A549 (cell line): Measurements from ENCODE around the gene KDM4B. TPM values are rescaled to one million over a fixed set of nuclear protein-coding genes. Genes with fewer than 3 reads are reported as not detected.
A peak's percentile ranks its signal among the peaks of the same experiment; 100 is the strongest.

Source experiments
- ATAC-seq, 2 experiments: fragments of 200-7000 bp in 1 of 2; fragments of >200 bp in 1 of 2; cut with Nextera tagmentation in 1 of 2; cut with Tn5 transposase in 1 of 2; 3 replicates each; pipeline versions ENCODE4 v1.8.0 to v1.9.1; 2018 to 2020; ENCODE audit warnings: mild to moderate bottlenecking in 1 of 2, moderate library complexity in 1 of 2
- CTCF ChIA-PET: fragments of 300-600 bp; sonication (Branson Sonifier 250); formaldehyde crosslinking; extraction: SDS; loops from one replicate; lab custom pipeline; 2021; ENCODE audit warnings: antibody characterized with exemption, inconsistent platforms; lab: Yijun Ruan, JAX
- POLR2A ChIA-PET: fragments of 350-600 bp; formaldehyde crosslinking; extraction: SDS; loops from one replicate; lab custom pipeline; 2021; ENCODE audit warnings: antibody characterized with exemption, inconsistent platforms; lab: Yijun Ruan, JAX
- DNase-seq, 2 experiments: peaks; one replicate each; pipeline versions ENCODE4 v3.0.0 to v3.0.0-alpha.2; 2011 to 2016; ENCODE audit warnings: low read depth in 1 of 2, low spot score in 1 of 2
- FAIRE-seq: peaks from 2 replicates; lab custom pipeline; 2011; peaks lifted over from hg19 to GRCh38; lab: Jason Lieb, UNC
- H3K27ac ChIP-seq, 2 experiments: fragments of >200 bp; sonication (Bioruptor Twin); formaldehyde crosslinking; 3 replicates each; pipeline ENCODE4 v1.5.1; 2016 to 2017
- H3K4me1 ChIP-seq: fragments of >200 bp; sonication (Bioruptor Twin); formaldehyde crosslinking; 3 replicates; pipeline ENCODE4 v1.6.1; 2016
- H3K4me2 ChIP-seq: fragments of >200 bp; sonication (Bioruptor Twin); formaldehyde crosslinking; 3 replicates; pipeline ENCODE4 v1.6.1; 2016
- H3K4me3 ChIP-seq: fragments of >200 bp; sonication (Bioruptor Twin); formaldehyde crosslinking; 3 replicates; pipeline ENCODE4 v1.5.1; 2016
- H3K9me3 ChIP-seq: fragments of >200 bp; sonication (Bioruptor Twin); formaldehyde crosslinking; 3 replicates; pipeline ENCODE4 v1.6.1; 2016
- CEBPB ChIP-seq, 2 experiments: fragments of >200 bp in 1 of 2; sonication (Bioruptor Twin) in 1 of 2; formaldehyde crosslinking in 1 of 2; IDR thresholded peaks; 2 replicates each; pipeline ENCODE4 v1.6.1; 2012 to 2016
- EHF ChIP-seq: fragments of 250-450 bp; sonication (Bioruptor Pico); IDR thresholded peaks from 2 replicates; pipeline ENCODE4 v1.5.0; 2020; ENCODE audit warnings: mild to moderate bottlenecking
- EP300 ChIP-seq, 2 experiments: fragments of >200 bp; sonication (Bioruptor Twin); formaldehyde crosslinking; IDR thresholded peaks; 2 replicates in 1 of 2; 3 replicates in 1 of 2; pipeline ENCODE4 v1.6.1; 2016 to 2017
- FOSB ChIP-seq: fragments of 250-450 bp; sonication (Bioruptor Pico); IDR thresholded peaks from 2 replicates; pipeline ENCODE4 v1.5.0; 2020; ENCODE audit warnings: mild to moderate bottlenecking, moderate library complexity
- FOXS1 ChIP-seq: fragments of 250-450 bp; sonication (Bioruptor Pico); IDR thresholded peaks from 2 replicates; pipeline ENCODE4 v1.5.0; 2020; ENCODE audit warnings: mild to moderate bottlenecking, moderate library complexity
- HDAC2 ChIP-seq: fragments of 200-600 bp; sonication (generic); IDR thresholded peaks from 2 replicates; pipeline ENCODE4 v1.6.1; 2016
- HEYL ChIP-seq: fragments of 250-450 bp; sonication (Bioruptor Pico); IDR thresholded peaks from 2 replicates; pipeline ENCODE4 v1.8.0; 2021; ENCODE audit warnings: mild to moderate bottlenecking, moderate library complexity
- HOXB13 ChIP-seq: fragments of 250-450 bp; sonication (Bioruptor Pico); IDR thresholded peaks from 2 replicates; pipeline ENCODE4 v1.5.0; 2020; ENCODE audit warnings: low read depth, mild to moderate bottlenecking, moderate library complexity
- KDM5A ChIP-seq: fragments of 200-600 bp; sonication (generic); IDR thresholded peaks from 2 replicates; pipeline ENCODE4 v1.6.1; 2016; ENCODE audit warnings: antibody characterized with exemption, mild to moderate bottlenecking
- MYC ChIP-seq: IDR thresholded peaks from 2 replicates; pipeline ENCODE4 v1.6.1; 2012; ENCODE audit warnings: mild to moderate bottlenecking, inconsistent platforms, low read length, improper control_type of control experiment, borderline replicate concordance
- NFE2L2 ChIP-seq: fragments of 150-350 bp; conservative IDR thresholded peaks from 2 replicates; pipeline ENCODE4 v1.6.1; 2014; ENCODE audit warnings: low read length
- RAD21 ChIP-seq, 2 experiments: fragments of >200 bp in 1 of 2; sonication (Bioruptor Twin) in 1 of 2; formaldehyde crosslinking in 1 of 2; IDR thresholded peaks in 1 of 2; conservative IDR thresholded peaks in 1 of 2; 2 replicates in 1 of 2; 3 replicates in 1 of 2; pipeline ENCODE4 v1.6.1; 2012 to 2018; ENCODE audit warnings: inconsistent platforms in 1 of 2
- RARB ChIP-seq: fragments of 250-450 bp; sonication (Bioruptor Pico); IDR thresholded peaks from 2 replicates; pipeline ENCODE4 v1.8.0; 2021; ENCODE audit warnings: mild to moderate bottlenecking, moderate library complexity
- SMC3 ChIP-seq: fragments of >200 bp; sonication (Bioruptor Twin); formaldehyde crosslinking; IDR thresholded peaks from 3 replicates; pipeline ENCODE4 v1.6.1; 2018; ENCODE audit warnings: inconsistent platforms
- SREBF2 ChIP-seq: fragments of 450-650 bp; IDR thresholded peaks from 2 replicates; pipeline ENCODE4 v1.6.1; 2014; ENCODE audit warnings: mild to moderate bottlenecking, moderate library complexity
- TP53 ChIP-seq: fragments of 250-450 bp; sonication (Bioruptor Pico); IDR thresholded peaks from 2 replicates; pipeline ENCODE4 v1.5.0; 2021; ENCODE audit warnings: mild to moderate bottlenecking, moderate library complexity
- ZSCAN20 ChIP-seq: fragments of 250-450 bp; sonication (Bioruptor Pico); IDR thresholded peaks from 2 replicates; pipeline ENCODE4 v1.8.0; 2022; ENCODE audit warnings: mild to moderate bottlenecking, moderate library complexity
- WGBS: methylation state at CpG from one replicate; pipeline ENCODE4 v1.1.6; 2017; ENCODE audit errors: missing lambda C conversion rate; 5-methylcytosine and 5-hydroxymethylcytosine counted together
- polyA plus RNA-seq, 4 experiments: library from polyadenylated mRNA; depleted of rRNA in 3 of 4; stranded (reverse); fragments of >200 nt; fragmentation: RNase III in 1 of 4; extraction: RNeasy Plus Mini Kit Qiagen cat#74134 plus additional on column Dnase treatment in 1 of 4; gene quantifications; 2 replicates in 3 of 4; 3 replicates in 1 of 4; pipeline ENCODE4 v1.2.3, GENCODE V29; 2011 to 2017
- TF ChIP-seq, protein P1 (sequence below): fragments of >200 bp; sonication (Bioruptor Twin); formaldehyde crosslinking; IDR thresholded peaks from 3 replicates; pipeline ENCODE4 v1.5.1; 2016
- TF ChIP-seq, protein P2 (sequence below): fragments of 250-450 bp; sonication (Bioruptor Pico); IDR thresholded peaks from 2 replicates; pipeline ENCODE4 v1.5.0; 2021; ENCODE audit warnings: mild to moderate bottlenecking, moderate library complexity, borderline replicate concordance
- TF ChIP-seq, protein P3 (sequence below): IDR thresholded peaks from 2 replicates; pipeline ENCODE4 v1.6.1; 2012

Gene KDM4B
- polyA plus RNA-seq, 2 of the 4 experiments (the other 2 are of a cell fraction), result 3.0 to 4.6 TPM

DNA sequence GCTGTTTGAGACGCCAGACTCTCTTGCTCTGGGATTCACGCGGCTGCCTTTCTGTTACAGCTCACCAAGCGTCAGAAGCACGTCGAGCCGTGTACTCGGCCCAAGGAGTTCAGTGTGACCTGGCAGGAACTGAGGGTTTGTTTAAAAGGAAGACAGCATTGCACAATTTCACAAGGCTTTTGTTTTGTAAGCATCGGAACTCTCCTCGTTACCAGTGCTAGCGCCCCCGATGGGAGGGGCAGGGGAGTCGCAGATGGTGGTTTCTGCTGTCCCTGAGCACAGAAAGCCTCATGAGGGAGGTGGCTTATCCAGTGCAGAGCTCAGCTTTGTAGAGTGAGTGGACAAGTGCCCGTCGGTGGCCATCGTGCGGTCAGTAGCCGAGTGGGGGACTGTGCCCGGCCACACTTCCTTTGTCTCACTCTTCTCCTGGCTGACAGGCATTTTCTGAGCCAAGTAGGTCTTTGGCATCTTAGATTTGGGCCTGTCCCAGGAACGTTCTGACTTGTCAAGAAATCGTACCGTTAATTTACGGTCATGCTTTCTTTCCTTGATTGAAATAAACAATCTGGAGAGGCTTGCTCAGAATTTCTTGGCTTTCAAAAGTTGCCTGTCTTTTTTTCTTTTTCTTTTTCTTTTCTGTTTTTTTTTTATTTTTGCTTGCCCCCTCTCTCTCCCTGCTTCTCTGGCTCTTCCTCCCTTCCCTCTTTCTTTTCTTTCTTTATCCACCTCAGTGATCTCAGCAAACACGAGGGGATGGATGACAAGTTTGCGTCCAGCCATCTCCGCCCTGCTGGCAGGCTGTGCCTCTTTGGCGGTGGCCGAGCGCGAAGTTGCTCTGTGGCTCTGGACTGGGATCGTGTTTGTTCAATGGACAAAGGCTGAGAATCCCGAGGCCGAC lies 7.7 kb downstream of the KDM4B start:
- peak overlapping the region; percentile 56 to 70; a peak in 5 of 6 replicates for H3K27ac ChIP-seq
- peak overlapping the region; percentile 64 for H3K4me2 ChIP-seq
- ChIA-PET POLR2A (no interaction called here), CTCF (interaction anchor here (0.6 to 1.3 kb wide), 4 partner anchors 15 to 332 kb away, joined by 3 to 4 read pairs (median 3); no protein-coding TSS in a partner anchor)
- ATAC-seq, result peak; percentile 77 to 82
- H3K9me3 ChIP-seq, result no peaks in the 10 kb centered on the region
- H3K4me3 ChIP-seq, result no peak overlapping the region
- 64% methylated on average over 32 of the region's 33 CpGs for WGBS
- FAIRE-seq, result no peak
- peaks cover 51% of the 10 kb centered on the region for H3K4me1 ChIP-seq
- DNase-seq, result peak; percentile 62 to 79
- peak; percentile 69 to 90; a peak in 3 of 4 replicates for TF ChIP-seq CEBPB (IDR thresholded peaks at IDR 0.05)
- TF ChIP-seq, protein P1, sequence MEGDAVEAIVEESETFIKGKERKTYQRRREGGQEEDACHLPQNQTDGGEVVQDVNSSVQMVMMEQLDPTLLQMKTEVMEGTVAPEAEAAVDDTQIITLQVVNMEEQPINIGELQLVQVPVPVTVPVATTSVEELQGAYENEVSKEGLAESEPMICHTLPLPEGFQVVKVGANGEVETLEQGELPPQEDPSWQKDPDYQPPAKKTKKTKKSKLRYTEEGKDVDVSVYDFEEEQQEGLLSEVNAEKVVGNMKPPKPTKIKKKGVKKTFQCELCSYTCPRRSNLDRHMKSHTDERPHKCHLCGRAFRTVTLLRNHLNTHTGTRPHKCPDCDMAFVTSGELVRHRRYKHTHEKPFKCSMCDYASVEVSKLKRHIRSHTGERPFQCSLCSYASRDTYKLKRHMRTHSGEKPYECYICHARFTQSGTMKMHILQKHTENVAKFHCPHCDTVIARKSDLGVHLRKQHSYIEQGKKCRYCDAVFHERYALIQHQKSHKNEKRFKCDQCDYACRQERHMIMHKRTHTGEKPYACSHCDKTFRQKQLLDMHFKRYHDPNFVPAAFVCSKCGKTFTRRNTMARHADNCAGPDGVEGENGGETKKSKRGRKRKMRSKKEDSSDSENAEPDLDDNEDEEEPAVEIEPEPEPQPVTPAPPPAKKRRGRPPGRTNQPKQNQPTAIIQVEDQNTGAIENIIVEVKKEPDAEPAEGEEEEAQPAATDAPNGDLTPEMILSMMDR, result peak; percentile 12; the same call in 1 of the 3 replicates
- TF ChIP-seq, protein P2, sequence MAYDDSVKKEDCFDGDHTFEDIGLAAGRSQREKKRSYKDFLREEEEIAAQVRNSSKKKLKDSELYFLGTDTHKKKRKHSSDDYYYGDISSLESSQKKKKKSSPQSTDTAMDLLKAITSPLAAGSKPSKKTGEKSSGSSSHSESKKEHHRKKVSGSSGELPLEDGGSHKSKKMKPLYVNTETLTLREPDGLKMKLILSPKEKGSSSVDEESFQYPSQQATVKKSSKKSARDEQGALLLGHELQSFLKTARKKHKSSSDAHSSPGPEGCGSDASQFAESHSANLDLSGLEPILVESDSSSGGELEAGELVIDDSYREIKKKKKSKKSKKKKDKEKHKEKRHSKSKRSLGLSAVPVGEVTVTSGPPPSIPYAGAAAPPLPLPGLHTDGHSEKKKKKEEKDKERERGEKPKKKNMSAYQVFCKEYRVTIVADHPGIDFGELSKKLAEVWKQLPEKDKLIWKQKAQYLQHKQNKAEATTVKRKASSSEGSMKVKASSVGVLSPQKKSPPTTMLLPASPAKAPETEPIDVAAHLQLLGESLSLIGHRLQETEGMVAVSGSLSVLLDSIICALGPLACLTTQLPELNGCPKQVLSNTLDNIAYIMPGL (CRISPR knock-in tag), result no peak

DNA sequence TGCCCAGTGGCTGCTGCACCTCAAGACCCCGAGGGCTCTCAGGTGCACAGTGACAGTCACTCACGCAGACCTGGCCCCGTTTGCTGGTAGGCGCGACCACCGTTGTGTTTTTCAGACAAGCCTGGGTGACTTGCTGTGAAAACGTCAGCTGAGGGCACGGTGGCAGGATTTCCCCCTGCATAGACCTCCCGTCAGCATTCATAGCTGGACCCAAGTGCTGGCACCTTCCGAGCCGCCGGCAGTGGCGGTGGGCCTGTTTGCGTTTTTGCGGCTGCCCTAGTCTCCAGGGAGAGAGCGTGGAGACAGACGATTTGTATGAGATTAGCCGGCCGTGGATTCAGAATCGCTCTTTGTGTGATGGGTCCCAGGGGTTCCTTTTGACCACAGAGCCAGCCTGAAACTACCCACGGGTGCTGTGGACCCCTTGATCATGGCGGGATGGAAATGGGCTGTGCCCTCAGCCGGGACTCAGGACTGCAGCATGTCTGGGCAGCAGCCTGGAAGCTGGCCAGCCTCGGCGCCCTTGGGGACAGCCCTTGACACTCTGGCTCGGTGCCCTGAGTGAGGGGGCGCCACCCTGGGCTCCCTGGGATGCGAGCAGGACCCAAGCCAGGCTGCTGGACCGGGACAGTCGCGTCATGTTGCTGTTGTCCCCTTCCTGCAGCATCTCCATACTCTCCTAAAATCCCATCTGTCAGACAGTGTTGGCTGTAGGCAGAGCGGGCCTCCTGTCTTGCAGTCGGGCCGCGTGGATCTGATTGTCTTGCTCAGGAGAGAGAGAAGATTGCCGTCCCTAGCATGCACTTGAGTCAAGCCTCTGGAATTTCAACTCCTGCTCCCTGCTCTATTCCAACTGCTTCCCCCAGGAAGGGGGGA lies 8.6 kb downstream of the KDM4B start:
- FAIRE-seq (no peak), ATAC-seq (peak; percentile 47 to 50; a peak in 4 of 6 replicates), DNase-seq (no peak)
- Histone ChIP-seq H3K27ac (peak overlapping the region in 1 of 2 experiments; percentile 61; a peak in 3 of 6 replicates), H3K4me1 (peaks cover 42% of the 10 kb centered on the region), H3K4me3 (no peak overlapping the region), H3K4me2 (peak overlapping the region; percentile 38; the same call in 2 of the 3 replicates), H3K9me3 (no peaks in the 10 kb centered on the region)
- TF ChIP-seq SMC3 (no peak), FOXS1 (no peak), RARB (CRISPR knock-in tag) (no peak), HOXB13 (CRISPR knock-in tag) (no peak), HDAC2 (no peak)
- 79% methylated on average over 31 of the region's 36 CpGs for WGBS
- CTCF ChIA-PET, result interaction anchor here (0.9 kb wide), 1 partner anchor 37 kb away, joined by 3 read pairs; no protein-coding TSS in a partner anchor
- POLR2A ChIA-PET, result no interaction called here

DNA sequence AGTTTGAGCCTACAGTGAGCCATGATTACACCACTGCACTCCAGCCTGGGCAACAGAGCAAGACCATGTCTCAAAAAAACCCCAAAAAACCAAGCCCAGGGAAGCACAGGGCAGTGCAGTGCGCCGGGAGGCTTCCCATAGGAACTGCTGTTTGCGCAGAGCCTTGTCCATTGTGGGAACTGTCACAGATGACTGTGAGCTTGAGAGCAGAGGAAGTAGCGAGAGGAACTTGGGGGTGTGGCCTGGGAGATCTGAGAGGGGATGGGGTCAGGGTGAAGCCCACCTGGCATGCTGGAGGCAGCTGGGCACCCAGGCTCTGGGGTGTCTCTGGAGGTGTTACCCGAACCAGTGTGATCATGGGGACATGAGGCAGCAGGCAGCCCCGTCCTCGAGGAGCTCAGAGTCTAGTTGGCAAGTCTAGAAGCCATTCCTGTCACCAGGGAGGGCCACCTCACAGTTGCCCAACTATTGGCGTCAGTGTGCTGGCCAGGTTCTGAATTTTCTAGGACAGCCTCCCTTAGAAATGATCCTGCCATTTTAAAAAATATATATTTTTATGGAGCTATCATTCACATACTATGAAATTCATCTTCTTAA lies 10.4 kb downstream of the KDM4B start:
- no peak for DNase-seq
- no peak for ATAC-seq
- POLR2A ChIA-PET, result no interaction called here
- FAIRE-seq, result no peak
- WGBS, result 94% methylated on average over 8 of the region's 8 CpGs
- Histone ChIP-seq H3K4me2 (no peak overlapping the region), H3K27ac (no peak overlapping the region), H3K4me3 (no peak overlapping the region), H3K9me3 (no peaks in the 10 kb centered on the region), H3K4me1 (peaks cover 32% of the 10 kb centered on the region)
- no peak for TF ChIP-seq SREBF2
- no peak for TF ChIP-seq HDAC2
- TF ChIP-seq KDM5A, result no peak
- TF ChIP-seq HEYL, result no peak
- no peak for TF ChIP-seq FOSB
- TF ChIP-seq RAD21 (conservative IDR thresholded peaks at IDR 0.05 in 1 of 2, IDR thresholded peaks at IDR 0.05 in 1 of 2), result no peak
- TF ChIP-seq, protein P2 (CRISPR knock-in tag), result no peak
- TF ChIP-seq EP300 (IDR thresholded peaks at IDR 0.05), result no peak
- TF ChIP-seq ZSCAN20, result no peak
- TF ChIP-seq SMC3, result no peak
- no peak for TF ChIP-seq EHF (CRISPR knock-in tag)
- TF ChIP-seq, protein P3, sequence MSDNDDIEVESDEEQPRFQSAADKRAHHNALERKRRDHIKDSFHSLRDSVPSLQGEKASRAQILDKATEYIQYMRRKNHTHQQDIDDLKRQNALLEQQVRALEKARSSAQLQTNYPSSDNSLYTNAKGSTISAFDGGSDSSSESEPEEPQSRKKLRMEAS, result no peak
- TF ChIP-seq FOXS1, result no peak
- no peak for TF ChIP-seq RARB (CRISPR knock-in tag)
- no peak for TF ChIP-seq NFE2L2
- no peak for TF ChIP-seq MYC
- TF ChIP-seq TP53 (CRISPR knock-in tag), result no peak
- CTCF ChIA-PET, result interaction anchor here (0.7 to 1.4 kb wide), 5 partner anchors 22 to 175 kb away, joined by 3 to 4 read pairs (median 3); no protein-coding TSS in a partner anchor
